Measurements from ENCODE around the gene SOX9. TPM values are rescaled to one million over a fixed set of nuclear protein-coding genes. Genes with fewer than 3 reads are reported as not detected.

Gene SOX9
- total RNA-seq, 3 donors from 2014 or later: 17.2 to 46.0 (median 39.8) TPM

- no peaks in the 10 kb centered on the region for H3K4me1 ChIP-seq (ENCODE audit: low read depth)
- H3K9me3 ChIP-seq: no peaks in the 10 kb centered on the region
- intact Hi-C loops (cut with DNase I, micrococcal nuclease): no loop called here
- no peaks in the 10 kb centered on the region for H3K36me3 ChIP-seq (ENCODE audit: low read depth)
- ATAC-seq (no peak), DNase-seq (no peak)
- TF ChIP-seq CTCF (IDR thresholded peaks at IDR 0.05): no peak
- H3K4me3 ChIP-seq: no peak overlapping the region
Measured at GRCh38 chr17:72079700-72080099, 41.1 kb upstream of the SOX9 start.

GRCh38 chr17:72087876-72088275 lies 32.9 kb upstream of the SOX9 start:
- DNase-seq (no peak), ATAC-seq (no peak)
- no peak for TF ChIP-seq CTCF (IDR thresholded peaks at IDR 0.05)
- H3K4me3 ChIP-seq: no peak overlapping the region
- H3K9me3 ChIP-seq: no peaks in the 10 kb centered on the region
- H3K4me1 ChIP-seq (ENCODE audit: low read depth): no peaks in the 10 kb centered on the region
- intact Hi-C loops (cut with DNase I, micrococcal nuclease): no loop called here
- no peaks in the 10 kb centered on the region for H3K36me3 ChIP-seq (ENCODE audit: low read depth)

- no peaks in the 10 kb centered on the region for H3K4me1 ChIP-seq (ENCODE audit: low read depth)
- no peaks in the 10 kb centered on the region for H3K36me3 ChIP-seq (ENCODE audit: low read depth)
- H3K4me3 ChIP-seq: no peak overlapping the region
- intact Hi-C loops (cut with DNase I, micrococcal nuclease): no loop called here
- ATAC-seq: no peak
- DNase-seq: no peak
- no peaks in the 10 kb centered on the region for H3K9me3 ChIP-seq
- no peak for TF ChIP-seq CTCF (IDR thresholded peaks at IDR 0.05)
Measured at GRCh38 chr17:72089453-72089987, 31.3 kb upstream of the SOX9 start.

GRCh38 chr17:72090108-72090507 lies 30.7 kb upstream of the SOX9 start:
- no peak for TF ChIP-seq CTCF (IDR thresholded peaks at IDR 0.05)
- H3K36me3 ChIP-seq (ENCODE audit: low read depth): no peaks in the 10 kb centered on the region
- ATAC-seq (no peak), DNase-seq (no peak)
- no peak overlapping the region for H3K4me3 ChIP-seq
- intact Hi-C loops (cut with DNase I, micrococcal nuclease): no loop called here
- no peaks in the 10 kb centered on the region for H3K4me1 ChIP-seq (ENCODE audit: low read depth)
- H3K9me3 ChIP-seq: no peaks in the 10 kb centered on the region

GRCh38 chr17:72092710-72093322 lies 28.0 kb upstream of the SOX9 start:
- no peaks in the 10 kb centered on the region for H3K4me1 ChIP-seq (ENCODE audit: low read depth)
- TF ChIP-seq CTCF (IDR thresholded peaks at IDR 0.05): no peak
- DNase-seq: no peak
- H3K36me3 ChIP-seq (ENCODE audit: low read depth): no peaks in the 10 kb centered on the region
- H3K4me3 ChIP-seq: no peak overlapping the region
- H3K9me3 ChIP-seq: no peaks in the 10 kb centered on the region
- intact Hi-C loops (cut with DNase I, micrococcal nuclease): no loop called here
- no peak for ATAC-seq
